HG03575 (cell line): ENCODE measurements around the gene MYL12A.

Experiments used
- ATAC-seq: cut with Tn5 transposase; IDR thresholded peaks from one replicate; pipeline ENCODE4 v1.9.1; 2021; ENCODE audit not compliant: unreplicated experiment, insufficient number of reproducible peaks, low FRiP score; ENCODE audit errors: extremely low read depth

MYL12A gene

GRCh38 chr18:3221496-3221895, 26.1 kb upstream of the MYL12A start:
- ATAC-seq, result no peak

- ATAC-seq, result no peak
Measured at GRCh38 chr18:3223356-3223755, 24.2 kb upstream of the MYL12A start.

- no peak for ATAC-seq
Measured at GRCh38 chr18:3224223-3224622, 23.4 kb upstream of the MYL12A start.

GRCh38 chr18:3225588-3225987, 22.0 kb upstream of the MYL12A start:
- ATAC-seq, result no peak

- no peak for ATAC-seq
Measured at GRCh38 chr18:3226048-3226447, 21.6 kb upstream of the MYL12A start.

- ATAC-seq, result no peak
Measured at GRCh38 chr18:3230401-3231334, 16.9 kb upstream of the MYL12A start.

GRCh38 chr18:3233004-3233403, 14.6 kb upstream of the MYL12A start:
- ATAC-seq, result no peak

GRCh38 chr18:3233433-3234168, 14.0 kb upstream of the MYL12A start:
- no peak for ATAC-seq

- ATAC-seq, result no peak
Measured at GRCh38 chr18:3234457-3234856, 13.1 kb upstream of the MYL12A start.

- no peak for ATAC-seq
Measured at GRCh38 chr18:3235846-3236245, 11.8 kb upstream of the MYL12A start.

GRCh38 chr18:3236470-3236869, 11.1 kb upstream of the MYL12A start:
- no peak for ATAC-seq

- ATAC-seq, result no peak
Measured at GRCh38 chr18:3238742-3239141, 8.9 kb upstream of the MYL12A start.

- ATAC-seq, result no peak
Measured at GRCh38 chr18:3245185-3245564, 2.4 kb upstream of the MYL12A start.

- ATAC-seq, result no peak
Measured at GRCh38 chr18:3245853-3246634, 1.6 kb upstream of the MYL12A start.

- ATAC-seq, result no peak
Measured at GRCh38 chr18:3246635-3247239, 864 bp upstream of the MYL12A start.

GRCh38 chr18:3248062-3248657, 559 bp downstream of the MYL12A start:
- ATAC-seq, result no peak

GRCh38 chr18:3248658-3249359, 1.2 kb downstream of the MYL12A start:
- no peak for ATAC-seq
